Keratinocyte (primary cell): ENCODE measurements around the gene APOBR. TPM values are rescaled to one million over a fixed set of nuclear protein-coding genes. Genes with fewer than 3 reads are reported as not detected.

ENCODE experiments used
- DNase-seq: peaks from one replicate; pipeline ENCODE4 v3.0.0-alpha.2; 2011; ENCODE audit warnings: low read depth, missing footprints, low spot score
- FAIRE-seq: peaks from 2 replicates; lab custom pipeline; 2011; peaks lifted over from hg19 to GRCh38; lab: Jason Lieb, UNC
- H2AFZ ChIP-seq: 2 replicates; pipeline ENCODE4 v1.6.0; 2012; ENCODE audit warnings: low read length, control low read depth, inconsistent platforms; ENCODE audit not compliant: control insufficient read depth
- H3K27ac ChIP-seq: 2 replicates; pipeline ENCODE4 v1.5.1; 2011; ENCODE audit warnings: low read length; ENCODE audit not compliant: control insufficient read depth, insufficient read depth
- H3K27me3 ChIP-seq: 3 replicates; pipeline ENCODE4 v1.6.0; 2011; ENCODE audit warnings: low read length; ENCODE audit not compliant: control insufficient read depth, insufficient read depth; ENCODE audit errors: extremely low read depth
- H3K36me3 ChIP-seq, 2 experiments: 2 replicates in 1 of 2; 3 replicates in 1 of 2; pipeline ENCODE4 v1.5.1; 2011; ENCODE audit warnings: low read length in 2 of 2, mild to moderate bottlenecking in 1 of 2; ENCODE audit not compliant: control insufficient read depth in 2 of 2, insufficient read depth in 2 of 2; ENCODE audit errors: extremely low read depth in 1 of 2
- H3K4me1 ChIP-seq: 3 replicates; pipeline ENCODE4 v1.5.1; 2011; ENCODE audit warnings: low read length; ENCODE audit not compliant: control insufficient read depth, insufficient read depth; ENCODE audit errors: extremely low read depth
- H3K4me2 ChIP-seq: 3 replicates; pipeline ENCODE4 v1.6.0; 2011; ENCODE audit warnings: low read depth, low read length; ENCODE audit not compliant: control insufficient read depth, insufficient read depth; ENCODE audit errors: extremely low read depth
- H3K4me3 ChIP-seq, 3 experiments: fragments of 200-600 bp in 1 of 3; sonication (generic) in 1 of 3; 2 replicates in 2 of 3; 3 replicates in 1 of 3; pipeline ENCODE4 v1.5.1; 2011 to 2016; ENCODE audit warnings: low read length in 3 of 3, mild to moderate bottlenecking in 3 of 3, control low read depth in 2 of 3, inconsistent platforms in 1 of 3, low read depth in 1 of 3, mixed read lengths in 1 of 3, mixed run types in 1 of 3, moderate library complexity in 1 of 3; ENCODE audit not compliant: control insufficient read depth in 2 of 3, insufficient read depth in 2 of 3; ENCODE audit errors: extremely low read depth in 1 of 3
- H3K79me2 ChIP-seq: 2 replicates; pipeline ENCODE4 v1.6.0; 2012; ENCODE audit warnings: low read length; ENCODE audit not compliant: control insufficient read depth, insufficient read depth
- H3K9ac ChIP-seq: 3 replicates; pipeline ENCODE4 v1.6.0; 2011; ENCODE audit warnings: low read length; ENCODE audit not compliant: control insufficient read depth, insufficient read depth; ENCODE audit errors: extremely low read depth
- H3K9me1 ChIP-seq: 3 replicates; pipeline ENCODE4 v1.6.0; 2011; ENCODE audit warnings: low read length; ENCODE audit not compliant: control insufficient read depth, insufficient read depth; ENCODE audit errors: extremely low read depth
- H3K9me3 ChIP-seq: 2 replicates; pipeline ENCODE4 v1.5.1; 2012; ENCODE audit warnings: low read depth, low read length; ENCODE audit not compliant: control insufficient read depth
- H4K20me1 ChIP-seq: 3 replicates; pipeline ENCODE4 v1.6.0; 2011; ENCODE audit warnings: low read length; ENCODE audit not compliant: control insufficient read depth, insufficient read depth; ENCODE audit errors: extremely low read depth
- CTCF ChIP-seq, 3 experiments: IDR thresholded peaks in 1 of 3; conservative IDR thresholded peaks in 1 of 3; optimal IDR thresholded peaks in 1 of 3; 2 replicates in 2 of 3; 3 replicates in 1 of 3; pipeline versions ENCODE3 to v1.5.1; 2011; ENCODE audit warnings: low read length in 3 of 3, mild to moderate bottlenecking in 3 of 3, moderate library complexity in 2 of 3, control low read depth in 1 of 3, inconsistent platforms in 1 of 3; ENCODE audit not compliant: insufficient read depth in 2 of 3; ENCODE audit errors: extremely low read depth in 1 of 3
- EZH2 ChIP-seq: IDR thresholded peaks from one replicate; pipeline ENCODE4 v1.6.1; 2012; ENCODE audit warnings: inconsistent platforms, mild to moderate bottlenecking, low read length, moderate library complexity
- dilution Hi-C: fragments of 300-500 bp; cut with MboI; formaldehyde crosslinking; loops from one replicate; pipeline ENCODE4 v1.7.0; 2020; ENCODE audit warnings: low sequenced_read_pairs; ENCODE audit not compliant: extremely low pct_ligation_motif_present
- polyA plus RNA-seq, 5 experiments: library from polyadenylated mRNA; depleted of rRNA in 3 of 5; stranded (reverse) in 3 of 5; stranded (forward) in 1 of 5; unstranded in 1 of 5; fragments of >200 nt; gene quantifications; 1 replicate in 1 of 5; 2 replicates in 3 of 5; 3 replicates in 1 of 5; pipeline versions ENCODE4 v1.2.1 to v1.2.3, GENCODE V29; 2011 to 2012; ENCODE audit warnings: missing spikeins in 2 of 5, low read depth in 1 of 5, low replicate concordance in 1 of 5

APOBR gene
- polyA plus RNA-seq, 1 donor (not counting 4 experiments of a cell fraction or from before 2014, with no cell fraction given): 0.04 TPM

- Histone ChIP-seq H3K9me3 (no peaks in the 10 kb centered on the region), H3K36me3 (no peaks in the 10 kb centered on the region), H2AFZ (no peak overlapping the region), H3K27me3 (peaks cover 22% of the 10 kb centered on the region), H3K79me2 (no peaks in the 10 kb centered on the region), H3K9ac (no peak overlapping the region), H3K9me1 (no peaks in the 10 kb centered on the region), H4K20me1 (no peaks in the 10 kb centered on the region), H3K4me1 (no peaks in the 10 kb centered on the region), H3K27ac (no peak overlapping the region), H3K4me3 (no peak overlapping the region), H3K4me2 (no peak overlapping the region)
- no peak for TF ChIP-seq EZH2
- no peak for TF ChIP-seq CTCF (optimal IDR thresholded peaks at IDR 0.05 in 1 of 3, IDR thresholded peaks at IDR 0.05 in 1 of 3, conservative IDR thresholded peaks at IDR 0.05 in 1 of 3; ENCODE audit: extremely low read depth in 1 of 3, insufficient read depth in 2 of 3, low read length in 3 of 3)
- no peak for DNase-seq
- no peak for FAIRE-seq
- dilution Hi-C loops: no loop called here
Measured at GRCh38 chr16:28501258-28502232, 7.1 kb downstream of the APOBR start.

DNA sequence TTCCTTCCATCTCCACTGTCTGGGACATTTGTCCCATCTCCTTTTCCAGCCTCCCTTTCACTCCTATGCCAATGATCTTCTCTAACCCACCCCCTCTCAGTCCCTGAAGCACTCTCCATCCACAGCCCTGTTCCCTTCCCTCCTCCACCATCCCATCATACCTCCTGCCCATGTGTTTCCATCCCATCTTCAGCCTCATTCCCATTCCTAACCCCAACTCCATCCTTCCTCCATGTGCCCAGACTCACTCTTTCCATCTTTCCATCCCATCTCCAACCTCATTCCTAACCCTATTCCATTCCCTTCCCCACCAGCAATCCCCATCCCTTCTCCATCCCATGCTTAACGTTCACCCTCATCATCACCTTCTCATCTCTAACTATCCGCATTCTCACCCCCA lies 7.8 kb downstream of the APOBR start:
- H2AFZ ChIP-seq: no peak overlapping the region
- DNase-seq: no peak
- no peak for TF ChIP-seq CTCF (optimal IDR thresholded peaks at IDR 0.05 in 1 of 3, IDR thresholded peaks at IDR 0.05 in 1 of 3, conservative IDR thresholded peaks at IDR 0.05 in 1 of 3; ENCODE audit: extremely low read depth in 1 of 3, insufficient read depth in 2 of 3, low read length in 3 of 3)
- no peak for TF ChIP-seq EZH2
- H4K20me1 ChIP-seq: no peaks in the 10 kb centered on the region
- dilution Hi-C loops: no loop called here
- no peak overlapping the region for H3K27ac ChIP-seq
- H3K9me3 ChIP-seq: no peaks in the 10 kb centered on the region
- peaks cover 22% of the 10 kb centered on the region for H3K27me3 ChIP-seq
- H3K4me2 ChIP-seq: no peak overlapping the region
- no peak overlapping the region for H3K9ac ChIP-seq
- FAIRE-seq: no peak
- H3K36me3 ChIP-seq: no peaks in the 10 kb centered on the region
- no peak overlapping the region for H3K4me3 ChIP-seq
- no peaks in the 10 kb centered on the region for H3K79me2 ChIP-seq
- no peaks in the 10 kb centered on the region for H3K9me1 ChIP-seq
- no peaks in the 10 kb centered on the region for H3K4me1 ChIP-seq
